SK-N-SH (cell line): ENCODE results near the gene RGS7.

Experiments
- CHD2 ChIP-seq: fragments of 150-350 bp; IDR thresholded peaks from 2 replicates; pipeline ENCODE4 v1.6.1; 2018; ENCODE audit warnings: low read length; ENCODE audit not compliant: partially characterized antibody
- CTCF ChIP-seq: fragments of 200-600 bp; sonication (generic); IDR thresholded peaks from 2 replicates; pipeline ENCODE4 v1.6.1; 2017; ENCODE audit warnings: antibody characterized with exemption, mild to moderate bottlenecking, moderate library complexity
- EP300 ChIP-seq, 2 experiments: IDR thresholded peaks; 2 replicates each; pipeline versions ENCODE4 v1.4.0 to v1.6.1; 2012; ENCODE audit warnings: borderline replicate concordance in 1 of 2, low read depth in 1 of 2, low read length in 1 of 2
- GABPA ChIP-seq: IDR thresholded peaks from 2 replicates; pipeline ENCODE4 v1.4.0; 2012; ENCODE audit warnings: low read depth, mild to moderate bottlenecking
- JUND ChIP-seq: IDR thresholded peaks from 2 replicates; pipeline ENCODE4 v1.4.0; 2012
- MEF2A ChIP-seq: IDR thresholded peaks from 2 replicates; pipeline ENCODE4 v1.4.0; 2012; ENCODE audit warnings: low read depth, borderline replicate concordance
- MXI1 ChIP-seq: IDR thresholded peaks from 2 replicates; pipeline ENCODE4 v1.6.1; 2012; ENCODE audit warnings: mild to moderate bottlenecking, low read depth, low read length, improper control_type of control experiment
- POLR2AphosphoS5 ChIP-seq: IDR thresholded peaks from 2 replicates; pipeline ENCODE4 v1.6.1; 2012; ENCODE audit warnings: low read depth, low read length
- RCOR1 ChIP-seq: fragments of 150-350 bp; IDR thresholded peaks from 2 replicates; pipeline ENCODE4 v1.6.1; 2017; ENCODE audit warnings: antibody characterized with exemption, low read length
- RFX5 ChIP-seq: IDR thresholded peaks from 2 replicates; pipeline ENCODE4 v1.6.1; 2012; ENCODE audit warnings: mild to moderate bottlenecking, improper control_type of control experiment, low read length
- TAF1 ChIP-seq: IDR thresholded peaks from 2 replicates; pipeline ENCODE4 v1.6.1; 2012; ENCODE audit warnings: low read depth, mild to moderate bottlenecking, low read length, moderate library complexity, borderline replicate concordance
- TCF12 ChIP-seq: IDR thresholded peaks from 2 replicates; pipeline ENCODE4 v1.4.0; 2012
- YY1 ChIP-seq: IDR thresholded peaks from 2 replicates; pipeline ENCODE4 v1.4.0; 2012; ENCODE audit warnings: low read depth, mild to moderate bottlenecking
- ZBTB33 ChIP-seq: IDR thresholded peaks from 2 replicates; pipeline ENCODE4 v1.4.0; 2012; ENCODE audit warnings: low read depth, borderline replicate concordance

GRCh38 chr1:240914506-240914905, 442.5 kb downstream of the RGS7 start:
- no peak for TF ChIP-seq CTCF
- no peak for TF ChIP-seq YY1
- no peak for TF ChIP-seq EP300 (IDR thresholded peaks at IDR 0.05; ENCODE audit: borderline replicate concordance in 1 of 2, low read depth in 1 of 2, low read length in 1 of 2)
- no peak for TF ChIP-seq TAF1
- no peak for TF ChIP-seq GABPA
- TF ChIP-seq MEF2A: no peak
- TF ChIP-seq MXI1: no peak
- no peak for TF ChIP-seq JUND
- no peak for TF ChIP-seq ZBTB33
- TF ChIP-seq TCF12: no peak
- no peak for TF ChIP-seq RCOR1
- TF ChIP-seq RFX5: no peak
- TF ChIP-seq CHD2: no peak
- no peak for TF ChIP-seq POLR2AphosphoS5
